ENCODE results near the gene PTPN1. TPM values are rescaled to one million over a fixed set of nuclear protein-coding genes. Genes with fewer than 3 reads are reported as not detected.
A peak's percentile ranks its signal among the peaks of the same experiment; 100 is the strongest.

PTPN1 gene
- total and polyA plus RNA-seq, 2 of the 13 experiments (the other 11 are each of a cell fraction or from before 2014, with no cell fraction given) = 17.7 to 37.2 TPM

GRCh38 chr20:50588034-50588736, 78.0 kb downstream of the PTPN1 start (continued):
- peak; percentile 45 for TF ChIP-seq ARID5B (CRISPR knock-in tag; IDR thresholded peaks at IDR 0.05)
- no peak for TF ChIP-seq ZNF7 (CRISPR knock-in tag; IDR thresholded peaks at IDR 0.05)
- no peak for TF ChIP-seq ZC3H13 (CRISPR knock-in tag; IDR thresholded peaks at IDR 0.05)
- no peak for TF ChIP-seq E2F1 (CRISPR knock-in tag; IDR thresholded peaks at IDR 0.05)
- 0 out of 2 replicates have a peak, but pooled peaks have one; percentile 42 for TF ChIP-seq TOPORS (CRISPR knock-in tag; IDR thresholded peaks at IDR 0.05)
- no peak for TF ChIP-seq ZNF205 (CRISPR knock-in tag; IDR thresholded peaks at IDR 0.05)
- TF ChIP-seq ERF (CRISPR knock-in tag; IDR thresholded peaks at IDR 0.05) = peak; percentile 54; the same call in 1 of the 2 replicates
- no peak for TF ChIP-seq ZFP36L1 (CRISPR knock-in tag; IDR thresholded peaks at IDR 0.05)
- TF ChIP-seq ZNF510 (CRISPR knock-in tag; IDR thresholded peaks at IDR 0.05; ENCODE audit: low read depth) = no peak
- no peak for TF ChIP-seq HOXA9 (CRISPR knock-in tag; IDR thresholded peaks at IDR 0.05; ENCODE audit: borderline replicate concordance)
- TF ChIP-seq MAFK (conservative IDR thresholded peaks at IDR 0.05 in 1 of 2, IDR thresholded peaks at IDR 0.05 in 1 of 2; ENCODE audit: low read length in 2 of 2) = no peak
- TF ChIP-seq ETV6 (CRISPR knock-in tag; conservative IDR thresholded peaks at IDR 0.05) = no peak
- TF ChIP-seq ZBTB8A (CRISPR knock-in tag; IDR thresholded peaks at IDR 0.05; ENCODE audit: borderline replicate concordance, low read depth) = no peak
- no peak for TF ChIP-seq BATF2 (CRISPR knock-in tag; IDR thresholded peaks at IDR 0.05)
- TF ChIP-seq ASH2L (IDR thresholded peaks at IDR 0.05; ENCODE audit: insufficient read length, low read depth, low read length) = peak; percentile 25
- peak; percentile 62; the same call in 1 of the 2 replicates for TF ChIP-seq IRF2 (CRISPR knock-in tag; IDR thresholded peaks at IDR 0.05)
- TF ChIP-seq ZNF124 (CRISPR knock-in tag; IDR thresholded peaks at IDR 0.05) = no peak
- TF ChIP-seq ZNF34 (CRISPR knock-in tag; IDR thresholded peaks at IDR 0.05; ENCODE audit: borderline replicate concordance) = no peak
- TF ChIP-seq NAIF1 (CRISPR knock-in tag; IDR thresholded peaks at IDR 0.05; ENCODE audit: borderline replicate concordance) = no peak
- no peak for TF ChIP-seq ATAD3A (CRISPR knock-in tag; IDR thresholded peaks at IDR 0.05)
